HFF-Myc (cell line): ENCODE measurements around the gene LYST.

Source experiments
- DNase-seq: peaks from one replicate; pipeline ENCODE4 v3.0.0-alpha.2; 2011; ENCODE audit warnings: low read depth; ENCODE audit errors: extremely low read depth
- H3K4me3 ChIP-seq: replicated peaks from 2 replicates; pipeline ENCODE4 v1.5.1; 2011; ENCODE audit warnings: low read depth, mild to moderate bottlenecking, control low read depth, low read length
- TF ChIP-seq, protein P1 (sequence below): IDR thresholded peaks from 2 replicates; pipeline ENCODE4 v1.5.1; 2012; ENCODE audit warnings: mild to moderate bottlenecking, low read depth, low read length, control low read depth; ENCODE audit errors: missing control alignments

Gene LYST

GRCh38 chr1:235821361-235821981 is 45.2 kb downstream of the LYST start:
- no peak overlapping the region for H3K4me3 ChIP-seq
- no peak for DNase-seq
- TF ChIP-seq, protein P1, sequence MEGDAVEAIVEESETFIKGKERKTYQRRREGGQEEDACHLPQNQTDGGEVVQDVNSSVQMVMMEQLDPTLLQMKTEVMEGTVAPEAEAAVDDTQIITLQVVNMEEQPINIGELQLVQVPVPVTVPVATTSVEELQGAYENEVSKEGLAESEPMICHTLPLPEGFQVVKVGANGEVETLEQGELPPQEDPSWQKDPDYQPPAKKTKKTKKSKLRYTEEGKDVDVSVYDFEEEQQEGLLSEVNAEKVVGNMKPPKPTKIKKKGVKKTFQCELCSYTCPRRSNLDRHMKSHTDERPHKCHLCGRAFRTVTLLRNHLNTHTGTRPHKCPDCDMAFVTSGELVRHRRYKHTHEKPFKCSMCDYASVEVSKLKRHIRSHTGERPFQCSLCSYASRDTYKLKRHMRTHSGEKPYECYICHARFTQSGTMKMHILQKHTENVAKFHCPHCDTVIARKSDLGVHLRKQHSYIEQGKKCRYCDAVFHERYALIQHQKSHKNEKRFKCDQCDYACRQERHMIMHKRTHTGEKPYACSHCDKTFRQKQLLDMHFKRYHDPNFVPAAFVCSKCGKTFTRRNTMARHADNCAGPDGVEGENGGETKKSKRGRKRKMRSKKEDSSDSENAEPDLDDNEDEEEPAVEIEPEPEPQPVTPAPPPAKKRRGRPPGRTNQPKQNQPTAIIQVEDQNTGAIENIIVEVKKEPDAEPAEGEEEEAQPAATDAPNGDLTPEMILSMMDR: no peak

GRCh38 chr1:235820061-235820460 is 46.6 kb downstream of the LYST start:
- H3K4me3 ChIP-seq: no peak overlapping the region
- no peak for DNase-seq
- TF ChIP-seq, protein P1: no peak

DNA sequence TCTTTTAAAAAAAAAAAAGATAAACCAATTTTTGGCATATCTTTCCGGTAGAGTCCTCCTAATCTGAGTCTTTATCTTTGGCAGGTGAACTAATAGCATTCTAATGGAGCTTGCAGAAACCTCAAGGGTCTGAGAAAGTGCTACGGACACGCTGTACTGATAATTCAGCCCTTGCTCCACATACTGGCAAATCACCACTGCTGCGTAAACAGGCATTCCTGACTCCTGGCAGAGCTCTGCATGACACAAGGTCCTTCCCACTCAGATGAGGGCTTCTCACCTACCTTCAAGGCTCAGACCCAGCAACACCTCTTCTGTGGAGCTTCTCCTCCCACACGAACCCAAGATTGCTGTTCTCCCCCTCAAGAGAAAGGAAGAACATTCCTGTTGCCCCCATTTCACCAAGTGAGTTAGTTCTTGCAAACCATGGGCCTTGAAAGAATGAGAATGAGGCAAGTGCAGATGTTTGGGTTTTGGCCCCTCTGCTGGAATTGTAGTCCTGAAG is 48.0 kb downstream of the LYST start:
- no peak overlapping the region for H3K4me3 ChIP-seq

DNA sequence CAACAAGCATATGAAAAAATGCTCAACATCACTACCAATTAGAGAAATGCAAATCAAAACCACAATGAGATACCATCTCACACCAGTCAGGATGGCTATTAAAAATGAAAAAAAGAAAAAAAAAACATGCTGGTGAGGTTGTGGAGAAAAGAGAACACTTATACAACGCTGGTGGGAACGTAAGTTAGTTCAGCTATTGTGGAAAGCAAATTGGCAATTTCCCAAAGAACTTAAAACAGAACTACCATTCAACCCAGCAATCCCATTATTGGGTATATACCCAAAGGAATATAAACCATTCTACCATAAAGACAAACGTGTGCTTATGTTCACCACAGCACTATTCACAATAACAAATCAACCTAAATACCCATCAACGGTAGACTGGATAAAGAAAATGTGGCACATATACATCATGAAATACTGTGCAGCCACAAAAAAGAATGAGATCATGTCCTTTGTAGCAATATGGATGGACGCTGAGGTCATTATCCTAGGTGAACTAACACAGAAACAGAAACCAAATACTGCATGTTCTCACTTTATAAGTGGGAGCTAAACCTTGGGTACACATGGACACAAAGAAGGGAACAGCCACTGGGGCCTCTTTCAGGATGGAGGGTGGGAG is 49.5 kb downstream of the LYST start:
- no peak for DNase-seq
- TF ChIP-seq, protein P1: no peak

More for the DNA sequence above, 48.0 kb downstream of the LYST start:
- DNase-seq: no peak
- TF ChIP-seq, protein P1: no peak

GRCh38 chr1:235809688-235810397 is 56.9 kb downstream of the LYST start:
- DNase-seq: no peak
- H3K4me3 ChIP-seq: no peak overlapping the region
- TF ChIP-seq, protein P1: no peak

More for the DNA sequence above, 49.5 kb downstream of the LYST start:
- no peak overlapping the region for H3K4me3 ChIP-seq

DNA sequence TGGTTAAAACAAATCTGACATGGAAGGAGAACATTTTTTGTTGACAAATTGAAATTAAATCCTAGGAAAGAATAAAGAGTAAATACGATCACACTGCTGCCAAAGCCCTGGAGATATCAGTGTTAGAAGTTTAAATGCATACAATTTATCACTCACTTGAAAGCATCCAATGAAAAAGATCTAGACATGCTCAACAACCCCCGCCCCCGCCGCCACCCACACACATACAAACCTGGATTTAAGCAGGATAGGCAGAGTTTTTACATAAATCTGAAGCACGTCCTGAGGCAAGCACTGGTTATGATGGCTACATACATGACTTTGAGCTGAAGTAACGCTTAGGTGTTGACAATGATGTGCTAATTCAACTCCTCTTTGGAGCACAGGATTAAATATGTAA is 58.5 kb downstream of the LYST start:
- DNase-seq: no peak
- TF ChIP-seq, protein P1: no peak
- H3K4me3 ChIP-seq: no peak overlapping the region
